Thymus (tissue), 11 donors: ENCODE results near the gene INO80E. TPM values are rescaled to one million over a fixed set of nuclear protein-coding genes. Genes with fewer than 3 reads are reported as not detected.

Experiments used
- DNase-seq, 9 donors: peaks; one replicate each; pipeline ENCODE4 v3.0.0-alpha.2; 2013; ENCODE audit warnings: low spot score in 9 of 9, low read depth in 6 of 9, missing footprints in 1 of 9
- H3K27ac ChIP-seq, 2 donors: one replicate each; pipeline ENCODE4 v1.5.1; 2013; ENCODE audit warnings: control low read depth in 1 of 2, low read depth in 1 of 2, low read length in 1 of 2, mild to moderate bottlenecking in 1 of 2, moderate library complexity in 1 of 2
- H3K27me3 ChIP-seq, 2 donors: one replicate each; pipeline ENCODE4 v1.5.1; 2013; ENCODE audit warnings: low read length in 1 of 2; ENCODE audit not compliant: control insufficient read depth in 2 of 2, insufficient read depth in 1 of 2
- H3K36me3 ChIP-seq, 2 donors: one replicate each; pipeline ENCODE4 v1.5.1; 2013; ENCODE audit warnings: low read length in 1 of 2, mild to moderate bottlenecking in 1 of 2, moderate library complexity in 1 of 2; ENCODE audit not compliant: control insufficient read depth in 2 of 2, insufficient read depth in 2 of 2
- H3K4me1 ChIP-seq, 2 donors: one replicate each; pipeline ENCODE4 v1.5.1; 2013; ENCODE audit warnings: low read length in 2 of 2; ENCODE audit not compliant: control insufficient read depth in 2 of 2, insufficient read depth in 2 of 2
- H3K4me3 ChIP-seq, 2 donors: one replicate each; pipeline ENCODE4 v1.5.1; 2013; ENCODE audit warnings: low read length in 2 of 2, control low read depth in 1 of 2, mild to moderate bottlenecking in 1 of 2
- H3K9me3 ChIP-seq, 2 donors: one replicate each; pipeline ENCODE4 v1.5.1; 2013; ENCODE audit warnings: low read length in 1 of 2, mild to moderate bottlenecking in 1 of 2; ENCODE audit not compliant: control insufficient read depth in 2 of 2, insufficient read depth in 1 of 2
- WGBS: extraction: QIAGEN DNeasy Blood & Tissue Kit; methylation state at CpG from one replicate; pipeline ENCODE4 v1.1.7; 2013; 5-methylcytosine and 5-hydroxymethylcytosine counted together
- polyA plus RNA-seq: library from polyadenylated mRNA; stranded (reverse); fragments of 200-250 nt; gene quantifications from one replicate; pipeline ENCODE4 v1.2.3, GENCODE V29; 2013
- total RNA-seq: library from RNA; stranded (reverse); fragments of 120-200 nt; gene quantifications from one replicate; pipeline ENCODE4 v1.2.4, GENCODE V29; 2013
- donor health status: healthy.

INO80E gene
- total and polyA plus RNA-seq, 2 donors = 48.1 to 84.5 TPM

DNA sequence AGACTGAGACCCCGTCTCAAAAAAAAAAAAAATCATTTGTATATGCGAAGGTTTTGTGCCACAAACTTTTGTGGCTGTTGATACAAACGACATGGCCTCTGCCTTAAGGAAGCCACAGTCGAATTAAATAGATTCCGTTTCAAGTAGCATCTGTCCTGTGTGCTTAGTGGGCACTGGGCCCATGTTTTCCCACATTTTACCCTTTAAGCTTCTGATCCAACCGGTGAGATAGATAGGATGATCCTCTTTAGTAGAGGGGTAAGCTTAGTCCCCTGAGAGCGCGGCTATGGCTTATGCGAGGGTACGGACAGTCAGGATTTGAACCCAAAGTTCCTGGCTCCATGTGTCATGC is 34.9 kb upstream of the INO80E start:
- DNase-seq = no peak
- Histone ChIP-seq H3K27me3 (no peaks in the 10 kb centered on the region), H3K36me3 (peaks cover 2 to 4% of the 10 kb centered on the region in 2 donors), H3K9me3 (no peaks in the 10 kb centered on the region), H3K27ac (peak overlapping the region; percentile 53 to 81), H3K4me3 (peak overlapping the region; percentile 48 to 70), H3K4me1 (peaks cover 12 to 18% of the 10 kb centered on the region in 2 donors)
- 77% methylated on average over 10 of the region's 10 CpGs for WGBS

GRCh38 chr16:29961479-29962343 is 34.3 kb upstream of the INO80E start, which contains the start of gene TMEM219:
TMEM219 (plus strand) TSS chr16:29962079; CDS start chr16:29963144, 1,065 bp downstream.
- H3K36me3 ChIP-seq = peaks cover 2 to 4% of the 10 kb centered on the region in 2 donors
- H3K4me3 ChIP-seq = peak within 1 kb of the TSS; percentile 48 to 77
- peak within 1 kb of the TSS; percentile 73 to 81 for H3K27ac ChIP-seq
- under 1% methylated on average over 75 of the region's 75 CpGs for WGBS
- peaks cover 12 to 18% of the 10 kb centered on the region in 2 donors for H3K4me1 ChIP-seq
- DNase-seq = peak; percentile 72 to 97 (median 93)
- no peaks in the 10 kb centered on the region for H3K27me3 ChIP-seq
- H3K9me3 ChIP-seq = no peaks in the 10 kb centered on the region

- H3K4me3 ChIP-seq = peak overlapping the region; percentile 48 to 77
- 12% methylated on average over 18 of the region's 18 CpGs for WGBS
- peaks cover 2 to 4% of the 10 kb centered on the region in 2 donors for H3K36me3 ChIP-seq
- H3K9me3 ChIP-seq = no peaks in the 10 kb centered on the region
- H3K4me1 ChIP-seq = peaks cover 12 to 18% of the 10 kb centered on the region in 2 donors
- peak in 1 of 9 donors; percentile 34 for DNase-seq
- no peaks in the 10 kb centered on the region for H3K27me3 ChIP-seq
- peak overlapping the region; percentile 73 to 81 for H3K27ac ChIP-seq
These were observed 33.6 kb upstream of the INO80E start for GRCh38 chr16:29962344-29962994.

- Histone ChIP-seq H3K4me3 (peak overlapping the region; percentile 48 to 77), H3K4me1 (peaks cover 12 to 18% of the 10 kb centered on the region in 2 donors), H3K36me3 (peaks cover 6 to 8% of the 10 kb centered on the region in 2 donors), H3K27me3 (no peaks in the 10 kb centered on the region), H3K9me3 (no peaks in the 10 kb centered on the region), H3K27ac (peak overlapping the region; percentile 13 to 73)
- WGBS = 97% methylated on average over 14 of the region's 14 CpGs
- no peak for DNase-seq
These were observed 32.9 kb upstream of the INO80E start for GRCh38 chr16:29963021-29963743.

DNA sequence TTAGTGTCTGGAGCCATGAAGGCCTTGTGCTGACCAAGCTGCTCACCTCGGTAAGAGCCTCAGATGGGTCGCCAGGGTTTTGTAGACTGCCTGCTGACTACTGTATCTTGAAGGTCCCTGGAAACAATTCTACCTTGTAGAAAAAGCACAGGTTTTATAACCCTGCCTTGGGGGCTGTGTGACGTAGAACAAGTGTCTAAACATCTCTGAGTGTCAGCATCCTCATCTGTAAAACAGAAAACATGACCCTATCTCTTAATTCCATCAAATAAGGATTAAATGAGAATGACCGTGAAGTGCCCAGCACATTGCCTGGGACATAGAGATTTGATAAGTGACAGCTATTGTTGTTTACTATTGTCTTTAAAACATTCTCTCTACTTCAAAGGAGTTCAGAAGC is 27.8 kb upstream of the INO80E start:
- H3K36me3 ChIP-seq = peaks cover 15 to 23% of the 10 kb centered on the region in 2 donors
- peaks cover under 1 to 8% of the 10 kb centered on the region in 2 donors for H3K4me1 ChIP-seq
- H3K9me3 ChIP-seq = peaks cover 0 to 3% of the 10 kb centered on the region in 2 donors
- H3K27me3 ChIP-seq = no peaks in the 10 kb centered on the region
- H3K4me3 ChIP-seq = no peak overlapping the region
- no peak overlapping the region for H3K27ac ChIP-seq
- whole genome bisulfite sequencing = 96% methylated on average over 4 of the region's 4 CpGs
- DNase-seq = no peak

DNA sequence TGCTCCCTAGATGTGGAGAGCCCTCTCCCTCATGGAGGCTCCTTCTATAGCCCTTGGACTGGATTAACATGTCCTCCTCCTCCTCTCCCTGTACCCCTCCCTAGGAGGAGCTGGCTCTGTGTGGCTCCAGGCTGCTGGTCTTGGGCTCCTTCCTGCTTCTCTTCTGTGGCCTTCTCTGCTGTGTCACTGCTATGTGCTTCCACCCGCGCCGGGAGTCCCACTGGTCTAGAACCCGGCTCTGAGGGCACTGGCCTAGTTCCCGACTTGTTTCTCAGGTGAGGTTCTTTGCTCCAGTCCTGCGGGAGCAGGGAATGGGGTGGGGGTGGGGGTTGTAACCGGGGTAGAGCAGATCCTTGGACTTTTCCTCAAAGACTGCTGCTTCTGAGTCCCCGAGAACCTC is 24.7 kb upstream of the INO80E start:
- peaks cover 19 to 31% of the 10 kb centered on the region in 2 donors for H3K4me1 ChIP-seq
- H3K27ac ChIP-seq = no peak overlapping the region
- H3K36me3 ChIP-seq = peaks cover 11 to 21% of the 10 kb centered on the region in 2 donors
- H3K27me3 ChIP-seq = no peaks in the 10 kb centered on the region
- WGBS = over 99% methylated on average over 8 of the region's 8 CpGs
- peaks cover 0 to 5% of the 10 kb centered on the region in 2 donors for H3K9me3 ChIP-seq
- no peak overlapping the region for H3K4me3 ChIP-seq
- DNase-seq = no peak

- DNase-seq = no peak
- peaks cover 11 to 23% of the 10 kb centered on the region in 2 donors for H3K36me3 ChIP-seq
- no peaks in the 10 kb centered on the region for H3K27me3 ChIP-seq
- H3K4me3 ChIP-seq = no peak overlapping the region
- H3K27ac ChIP-seq = peak overlapping the region; percentile 6 to 71
- peaks cover 0 to 5% of the 10 kb centered on the region in 2 donors for H3K9me3 ChIP-seq
- H3K4me1 ChIP-seq = peaks cover 22 to 36% of the 10 kb centered on the region in 2 donors
- 94% methylated on average over 1 of the region's 1 CpG for WGBS
These were observed 23.5 kb upstream of the INO80E start for GRCh38 chr16:29972500-29972899.

DNA sequence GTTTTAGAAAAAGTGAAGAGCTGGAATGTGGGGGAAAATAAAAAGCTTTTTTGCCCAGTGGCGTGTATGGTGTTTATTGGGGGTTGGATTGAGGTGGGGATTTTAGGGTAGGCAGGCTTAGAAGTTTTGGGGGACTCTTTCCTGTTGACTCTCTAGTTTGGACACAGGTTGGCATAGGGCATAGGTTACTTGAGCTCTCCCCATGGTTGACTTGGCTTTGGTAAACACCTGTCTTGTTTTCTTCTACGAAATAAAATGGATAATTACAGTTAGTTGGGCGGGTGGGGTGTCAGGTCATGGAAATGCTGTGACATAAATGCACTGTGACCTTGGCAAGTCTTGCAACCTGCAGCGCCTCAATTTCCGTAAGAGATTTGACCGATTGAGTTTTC is 23.1 kb upstream of the INO80E start:
- H3K27me3 ChIP-seq = no peaks in the 10 kb centered on the region
- H3K36me3 ChIP-seq = peaks cover 13 to 25% of the 10 kb centered on the region in 2 donors
- H3K4me1 ChIP-seq = peaks cover 22 to 36% of the 10 kb centered on the region in 2 donors
- 87% methylated on average over 6 of the region's 6 CpGs for WGBS
- H3K4me3 ChIP-seq = peak overlapping the region; percentile 94 to 99
- H3K9me3 ChIP-seq = peaks cover 0 to 5% of the 10 kb centered on the region in 2 donors
- peak overlapping the region; percentile 71 to 91 for H3K27ac ChIP-seq
- no peak for DNase-seq
